HEK293 (cell line): ENCODE data around the gene IL11RA.

Source experiments
- CTCF ChIA-PET: fragments of 350-600 bp; formaldehyde crosslinking; extraction: SDS; loops from one replicate; lab custom pipeline; 2021; ENCODE audit warnings: antibody characterized with exemption; lab: Yijun Ruan, JAX
- POLR2A ChIA-PET: fragments of 300-600 bp; formaldehyde crosslinking; extraction: SDS; loops from one replicate; lab custom pipeline; 2020; ENCODE audit warnings: antibody characterized with exemption, inconsistent platforms; lab: Yijun Ruan, JAX
- H3K27ac ChIP-seq: fragments of 200-500 bp; sonication (Bioruptor generic); 2 replicates; pipeline ENCODE4 v1.5.1; 2014; ENCODE audit warnings: low read depth, low read length, control low read depth, inconsistent platforms; ENCODE audit errors: extremely low read depth
- H3K36me3 ChIP-seq, 2 experiments: fragments of 200-500 bp in 1 of 2; sonication (Bioruptor generic) in 1 of 2; 1 replicate in 1 of 2; 2 replicates in 1 of 2; pipeline ENCODE4 v1.5.1; 2014 to 2017; ENCODE audit warnings: inconsistent platforms in 2 of 2, low read length in 2 of 2; ENCODE audit not compliant: control insufficient read depth in 2 of 2, insufficient read depth in 1 of 2
- H3K4me1 ChIP-seq: fragments of 200-500 bp; sonication (Bioruptor generic); 2 replicates; pipeline ENCODE4 v1.5.1; 2014; ENCODE audit warnings: mild to moderate bottlenecking, low read length, inconsistent platforms; ENCODE audit not compliant: control insufficient read depth, insufficient read depth
- H3K4me3 ChIP-seq: 2 replicates; pipeline ENCODE4 v1.5.1; 2011; ENCODE audit warnings: low read depth, mild to moderate bottlenecking, control low read depth, low read length, moderate library complexity
- H3K9me3 ChIP-seq: fragments of 200-500 bp; sonication (Bioruptor generic); 2 replicates; pipeline ENCODE4 v1.5.1; 2014; ENCODE audit warnings: low read depth, low read length, inconsistent platforms; ENCODE audit not compliant: control insufficient read depth, insufficient read depth
- GLIS2 ChIP-seq: fragments of 450-650 bp; formaldehyde crosslinking; IDR thresholded peaks from 2 replicates; pipeline ENCODE4 v1.5.1; 2016; ENCODE audit warnings: missing biosample characterization, missing genetic modification characterization
- HOXD13 ChIP-seq: sonication (generic); formaldehyde crosslinking; IDR thresholded peaks from 2 replicates; pipeline ENCODE4 v1.8.0; 2022; ENCODE audit warnings: missing genetic modification reagents, borderline replicate concordance
- INSM2 ChIP-seq: fragments of 450-650 bp; formaldehyde crosslinking; IDR thresholded peaks from 2 replicates; pipeline ENCODE4 v1.5.1; 2016; ENCODE audit warnings: missing biosample characterization, missing genetic modification characterization
- KLF9 ChIP-seq: fragments of 450-650 bp; formaldehyde crosslinking; IDR thresholded peaks from 2 replicates; pipeline ENCODE4 v1.5.1; 2016; ENCODE audit warnings: missing biosample characterization, missing genetic modification characterization, low read depth
- PRDM1 ChIP-seq: fragments of 450-650 bp; formaldehyde crosslinking; IDR thresholded peaks from 2 replicates; pipeline ENCODE4; 2016; ENCODE audit warnings: missing biosample characterization, missing genetic modification characterization
- REST ChIP-seq: fragments of 450-650 bp; formaldehyde crosslinking; IDR thresholded peaks from 2 replicates; pipeline ENCODE4 v1.5.1; 2016; ENCODE audit warnings: missing biosample characterization, missing genetic modification characterization
- SCRT2 ChIP-seq: fragments of 450-650 bp; formaldehyde crosslinking; IDR thresholded peaks from 2 replicates; pipeline ENCODE4 v1.5.1; 2016; ENCODE audit warnings: missing biosample characterization, missing genetic modification characterization
- SP2 ChIP-seq: fragments of 450-650 bp; formaldehyde crosslinking; IDR thresholded peaks from 2 replicates; pipeline ENCODE4 v1.5.1; 2016; ENCODE audit warnings: missing biosample characterization, missing genetic modification characterization
- ZBTB26 ChIP-seq: fragments of 450-650 bp; formaldehyde crosslinking; optimal IDR thresholded peaks from 2 replicates; pipeline ENCODE3; 2016; ENCODE audit warnings: missing biosample characterization, mild to moderate bottlenecking, missing genetic modification characterization
- ZNF19 ChIP-seq: fragments of 450-650 bp; formaldehyde crosslinking; IDR thresholded peaks from 2 replicates; pipeline ENCODE4; 2016; ENCODE audit warnings: missing biosample characterization, missing genetic modification characterization, low read depth
- ZNF202 ChIP-seq: fragments of 450-650 bp; formaldehyde crosslinking; IDR thresholded peaks from 2 replicates; pipeline ENCODE4 v1.5.1; 2016; ENCODE audit warnings: missing biosample characterization, missing genetic modification characterization, borderline replicate concordance
- ZNF24 ChIP-seq: fragments of 450-650 bp; formaldehyde crosslinking; IDR thresholded peaks from 2 replicates; pipeline ENCODE4 v1.5.1; 2016; ENCODE audit warnings: missing biosample characterization, missing genetic modification characterization
- ZNF354C ChIP-seq: fragments of 450-650 bp; formaldehyde crosslinking; IDR thresholded peaks from 2 replicates; pipeline ENCODE4 v1.5.1; 2016; ENCODE audit warnings: missing biosample characterization, missing genetic modification characterization, low read depth, borderline replicate concordance
- ZNF398 ChIP-seq: fragments of 450-650 bp; formaldehyde crosslinking; IDR thresholded peaks from 2 replicates; pipeline ENCODE4 v1.5.1; 2017; ENCODE audit warnings: missing biosample characterization, missing genetic modification characterization
- ZNF530 ChIP-seq: fragments of 450-650 bp; formaldehyde crosslinking; IDR thresholded peaks from 2 replicates; pipeline ENCODE4 v1.5.1; 2016; ENCODE audit warnings: low read depth, missing biosample characterization, missing genetic modification characterization
- ZNF580 ChIP-seq: fragments of 450-650 bp; formaldehyde crosslinking; IDR thresholded peaks from 2 replicates; pipeline ENCODE4 v1.5.1; 2016; ENCODE audit warnings: missing biosample characterization, missing genetic modification characterization
- ZNF621 ChIP-seq: fragments of 450-650 bp; formaldehyde crosslinking; IDR thresholded peaks from 2 replicates; pipeline ENCODE4 v1.5.1; 2017; ENCODE audit warnings: missing biosample characterization, missing genetic modification characterization
- ZNF658 ChIP-seq: fragments of 450-650 bp; formaldehyde crosslinking; IDR thresholded peaks from 2 replicates; pipeline ENCODE4; 2016; ENCODE audit warnings: missing biosample characterization, missing genetic modification characterization
- ZNF768 ChIP-seq: fragments of 450-650 bp; formaldehyde crosslinking; IDR thresholded peaks from 2 replicates; pipeline ENCODE4 v1.5.1; 2018; ENCODE audit warnings: missing biosample characterization, mild to moderate bottlenecking, missing genetic modification characterization

IL11RA gene

GRCh38 chr9:34651321-34651720, 664 bp upstream of the IL11RA start:
- ChIA-PET POLR2A (interaction anchor here (0.8 to 2.8 kb wide), 7 partner anchors 9 to 31 kb away, joined by 3 to 21 read pairs (median 5); partner anchors contain the start of genes DCTN3 and SIGMAR1), CTCF (interaction anchor here (0.6 to 13.3 kb wide), 4 partner anchors 16 to 865 kb away, joined by 3 to 125 read pairs (median 4); partner anchors contain the start of gene SIGMAR1)

GRCh38 chr9:34652602-34653000, 616 bp downstream of the IL11RA start:
- POLR2A ChIA-PET: interaction anchor here (0.6 to 2.8 kb wide), 4 partner anchors 8 to 417 kb away, joined by 5 to 21 read pairs (median 11); partner anchors contain the start of gene SIGMAR1
- CTCF ChIA-PET: interaction anchor here (0.5 to 13.3 kb wide), 3 partner anchors 17 to 44 kb away, joined by 3 to 125 read pairs (median 3); partner anchors contain the start of gene SIGMAR1
- Histone ChIP-seq H3K4me3 (peak overlapping the region; percentile 34; the same call in 1 of the 2 replicates), H3K36me3 (peaks cover 0 to 36% of the 10 kb centered on the region in 2 experiments; a peak in 2 of 3 replicates), H3K4me1 (peaks cover 6% of the 10 kb centered on the region), H3K27ac (no peak overlapping the region; the same call in 1 of the 2 replicates), H3K9me3 (no peaks in the 10 kb centered on the region)
- TF ChIP-seq ZNF19: no peak
- TF ChIP-seq ZBTB26: peak; percentile 10
- no peak for TF ChIP-seq ZNF354C (tag by site-specific recombination)
- no peak for TF ChIP-seq ZNF658

More at GRCh38 chr9:34651321-34651720, 664 bp upstream of the IL11RA start:
- H3K4me3 ChIP-seq: no peak overlapping the region
- peaks cover 0 to 40% of the 10 kb centered on the region in 2 experiments; a peak in 2 of 3 replicates for H3K36me3 ChIP-seq
- H3K27ac ChIP-seq: no peak overlapping the region
- H3K9me3 ChIP-seq: no peaks in the 10 kb centered on the region
- peaks cover 6% of the 10 kb centered on the region for H3K4me1 ChIP-seq
- TF ChIP-seq GLIS2 (tag by site-specific recombination): no peak

GRCh38 chr9:34653151-34654072, 1.4 kb downstream of the IL11RA start:
- Histone ChIP-seq H3K4me3 (no peak overlapping the region), H3K36me3 (peaks cover 0 to 28% of the 10 kb centered on the region in 2 experiments; a peak in 2 of 3 replicates), H3K27ac (peak overlapping the region; percentile 21; the same call in 1 of the 2 replicates), H3K4me1 (peaks cover 6% of the 10 kb centered on the region), H3K9me3 (no peaks in the 10 kb centered on the region)
- POLR2A ChIA-PET: interaction anchor here (0.7 to 2.8 kb wide), 4 partner anchors 7 to 16 kb away, joined by 3 to 21 read pairs (median 8); partner anchors contain the start of genes GALT and SIGMAR1
- CTCF ChIA-PET: interaction anchor here (1.1 to 13.3 kb wide), 2 partner anchors 10 to 18 kb away, joined by 4 to 125 read pairs; partner anchors contain the start of gene SIGMAR1
- TF ChIP-seq SP2 (tag by site-specific recombination) (peak; percentile 21), REST (tag by site-specific recombination) (no peak), KLF9 (tag by site-specific recombination) (0 out of 2 replicates have a peak, but pooled peaks have one; percentile 18), INSM2 (tag by site-specific recombination) (no peak), HOXD13 (CRISPR knock-in tag) (no peak), ZNF202 (tag by site-specific recombination) (no peak), ZNF580 (tag by site-specific recombination) (no peak), ZNF19 (no peak), ZNF24 (no peak), ZNF621 (no peak), GLIS2 (tag by site-specific recombination) (no peak), ZNF530 (tag by site-specific recombination) (no peak), ZNF398 (peak; percentile 7; the same call in 1 of the 2 replicates), SCRT2 (tag by site-specific recombination) (no peak), ZNF768 (tag by site-specific recombination) (no peak), PRDM1 (tag by site-specific recombination) (no peak)
